IMR-90 (cell line): ENCODE measurements around the gene SIRT5. TPM values are rescaled to one million over a fixed set of nuclear protein-coding genes. Genes with fewer than 3 reads are reported as not detected.

ENCODE experiments used
- ATAC-seq: fragments of 200-7000 bp; cut with Tn5 transposase; 2 replicates; pipeline ENCODE4 v1.9.1; 2020; ENCODE audit warnings: low read depth, mild to moderate bottlenecking, moderate library complexity
- BruUV-seq: library from RNA; stranded (reverse); fragments of 400-500 nt; replicated peaks from 2 replicates; lab custom pipeline; 2021; lab: Mats Ljungman, UMichigan
- CTCF ChIA-PET: fragments of 300-600 bp; formaldehyde crosslinking; extraction: SDS; loops from one replicate; lab custom pipeline; 2021; ENCODE audit warnings: antibody characterized with exemption; lab: Yijun Ruan, JAX
- POLR2A ChIA-PET: fragments of 300-600 bp; sonication (Branson Sonifier 250); formaldehyde crosslinking; loops from one replicate; lab custom pipeline; 2022; ENCODE audit warnings: antibody characterized with exemption; ENCODE audit not compliant: unreplicated experiment; lab: Charles Lee
- DNase-seq: peaks from one replicate; pipeline ENCODE4 v3.0.0; 2013
- H2AFZ ChIP-seq: replicated peaks from 2 replicates; pipeline ENCODE3; 2013; ENCODE audit warnings: low read length, mild to moderate bottlenecking; ENCODE audit not compliant: poor library complexity
- H2AK5ac ChIP-seq: 2 replicates; pipeline ENCODE4 v1.6.1; 2013; ENCODE audit warnings: low read depth, low read length, inconsistent platforms
- H2AK9ac ChIP-seq: replicated peaks from 2 replicates; pipeline ENCODE3; 2013; ENCODE audit warnings: mild to moderate bottlenecking, low read depth, low read length, moderate library complexity; ENCODE audit not compliant: poor library complexity
- H2BK120ac ChIP-seq: 2 replicates; pipeline ENCODE4 v1.6.1; 2013; ENCODE audit warnings: low read depth, low read length, inconsistent platforms
- H2BK15ac ChIP-seq: 3 replicates; pipeline ENCODE4 v1.6.1; 2013; ENCODE audit warnings: low read depth, low read length, inconsistent platforms
- H2BK20ac ChIP-seq: 2 replicates; pipeline ENCODE4 v1.6.1; 2013; ENCODE audit warnings: low read depth, mild to moderate bottlenecking, inconsistent platforms, low read length, moderate library complexity
- H2BK5ac ChIP-seq: 2 replicates; pipeline ENCODE4 v1.6.1; 2013; ENCODE audit warnings: mild to moderate bottlenecking, low read depth, low read length, inconsistent platforms; ENCODE audit not compliant: poor library complexity, severe bottlenecking
- H3K14ac ChIP-seq: replicated peaks from 2 replicates; pipeline ENCODE4 v1.6.1; 2013; ENCODE audit warnings: low read depth, low read length, inconsistent platforms
- H3K18ac ChIP-seq: 2 replicates; pipeline ENCODE4 v1.6.1; 2013; ENCODE audit warnings: low read depth, low read length, control low read depth
- H3K23ac ChIP-seq: 2 replicates; pipeline ENCODE4 v1.6.1; 2013; ENCODE audit warnings: low read depth, low read length, inconsistent platforms
- H3K27ac ChIP-seq: 2 replicates; pipeline ENCODE4 v1.5.1; 2013; ENCODE audit warnings: mild to moderate bottlenecking, control low read depth, low read length; ENCODE audit not compliant: insufficient read depth
- H3K27me3 ChIP-seq: 2 replicates; pipeline ENCODE4 v1.6.1; 2013; ENCODE audit warnings: low read length; ENCODE audit not compliant: control insufficient read depth, insufficient read depth
- H3K36me3 ChIP-seq: 2 replicates; pipeline ENCODE4 v1.6.1; 2013; ENCODE audit warnings: low read length, mixed read lengths; ENCODE audit not compliant: control insufficient read depth, insufficient read depth
- H3K4ac ChIP-seq: 2 replicates; pipeline ENCODE4 v1.6.1; 2013; ENCODE audit warnings: low read depth, low read length, inconsistent platforms
- H3K4me1 ChIP-seq: 2 replicates; pipeline ENCODE4 v1.6.1; 2013; ENCODE audit warnings: low read length, mixed read lengths; ENCODE audit not compliant: control insufficient read depth, insufficient read depth
- H3K4me2 ChIP-seq: 2 replicates; pipeline ENCODE4 v1.6.1; 2013; ENCODE audit warnings: low read depth, mild to moderate bottlenecking, control low read depth, low read length, moderate library complexity
- H3K4me3 ChIP-seq: 2 replicates; pipeline ENCODE4 v1.5.1; 2013; ENCODE audit warnings: low read depth, mild to moderate bottlenecking, control low read depth, low read length, moderate library complexity; ENCODE audit not compliant: insufficient read depth
- H3K56ac ChIP-seq: 2 replicates; pipeline ENCODE4 v1.6.1; 2013; ENCODE audit warnings: low read length, inconsistent platforms; ENCODE audit not compliant: insufficient read depth; ENCODE audit errors: extremely low read depth
- H3K79me1 ChIP-seq, 2 experiments: 2 replicates each; pipeline ENCODE4 v1.6.1; 2013; ENCODE audit warnings: low read length in 2 of 2, inconsistent platforms in 1 of 2, low read depth in 1 of 2
- H3K9ac ChIP-seq: 2 replicates; pipeline ENCODE4 v1.6.1; 2013; ENCODE audit warnings: low read depth, low read length, control low read depth
- H3K9me1 ChIP-seq: 2 replicates; pipeline ENCODE4 v1.6.1; 2013; ENCODE audit warnings: low read length, inconsistent platforms; ENCODE audit not compliant: insufficient read depth
- H3K9me3 ChIP-seq: 2 replicates; pipeline ENCODE4 v1.6.1; 2013; ENCODE audit warnings: low read length; ENCODE audit not compliant: control insufficient read depth, insufficient read depth
- H4K20me1 ChIP-seq: 2 replicates; pipeline ENCODE4 v1.6.1; 2013; ENCODE audit warnings: low read length, inconsistent platforms; ENCODE audit not compliant: insufficient read depth
- H4K5ac ChIP-seq: 2 replicates; pipeline ENCODE4 v1.6.1; 2013; ENCODE audit warnings: mild to moderate bottlenecking, low read depth, low read length, control low read depth
- H4K8ac ChIP-seq, 2 experiments: 2 replicates each; pipeline ENCODE4 v1.6.1; 2013; ENCODE audit warnings: low read depth in 2 of 2, low read length in 2 of 2, control low read depth in 1 of 2, inconsistent platforms in 1 of 2
- H4K91ac ChIP-seq: 2 replicates; pipeline ENCODE4 v1.6.1; 2013; ENCODE audit warnings: low read depth, low read length, inconsistent platforms; ENCODE audit not compliant: insufficient read depth
- SMC3 ChIP-seq: fragments of 150-350 bp; IDR thresholded peaks from 2 replicates; pipeline ENCODE4 v1.6.1; 2016; ENCODE audit warnings: low read depth, mild to moderate bottlenecking, antibody characterized with exemption, low read length, moderate library complexity
- USF2 ChIP-seq: fragments of 150-350 bp; IDR thresholded peaks from 2 replicates; pipeline ENCODE4 v1.6.1; 2017; ENCODE audit warnings: mild to moderate bottlenecking, antibody characterized with exemption, low read length, low read depth
- WGBS, 2 experiments: methylation state at CpG; one replicate each; pipeline versions ENCODE4 v1.1.5 to v1.1.7; 2013; ENCODE audit warnings: missing lambda C conversion rate in 2 of 2; ENCODE audit not compliant: insufficient read length in 1 of 2; ENCODE audit errors: extremely low coverage in 2 of 2; 5-methylcytosine and 5-hydroxymethylcytosine counted together
- dilution Hi-C: fragments of 300-500 bp; cut with HindIII; formaldehyde crosslinking; loops from one replicate; pipeline ENCODE4 v1.14.3; 2018; ENCODE audit warnings: low sequenced_read_pairs; ENCODE audit not compliant: unreplicated experiment
- in situ Hi-C: fragments of 300-500 bp; cut with MboI; formaldehyde crosslinking; loops from 3 replicates; pipeline ENCODE4 v1.14.3; 2019; ENCODE audit warnings: low sequenced_read_pairs, inconsistent platforms, mixed read lengths
- intact Hi-C: fragments of 100-400 bp; cut with micrococcal nuclease; formaldehyde crosslinking; loops from 2 replicates; pipeline ENCODE4 v1.10.0; 2022
- polyA plus RNA-seq, 3 experiments: library from polyadenylated mRNA; depleted of rRNA; stranded (reverse); fragments of >200 nt; gene quantifications; 2 replicates each; pipeline ENCODE4 v1.2.3, GENCODE V29; 2012; ENCODE audit warnings: low replicate concordance in 1 of 3
- total RNA-seq: library from RNA; depleted of rRNA; stranded (reverse); fragments of >200 nt; gene quantifications from 2 replicates; pipeline ENCODE4 v1.2.3, GENCODE V29; 2012

SIRT5 gene
- total and polyA plus RNA-seq, 2 of the 4 experiments (the other 2 are of a cell fraction) = 4.7 to 5.2 TPM

GRCh38 chr6:13600036-13600435, 25.6 kb downstream of the SIRT5 start:
- no peak overlapping the region for H3K4ac ChIP-seq
- TF ChIP-seq SMC3 = no peak
- TF ChIP-seq USF2 = no peak
- in situ Hi-C loops = no loop called here

More at GRCh38 chr6:13600036-13600435, 25.6 kb downstream of the SIRT5 start:
- no peak overlapping the region for H4K8ac ChIP-seq
- H3K79me1 ChIP-seq = no peaks in the 10 kb centered on the region
- no peaks in the 10 kb centered on the region for H3K9me3 ChIP-seq
- H3K4me3 ChIP-seq = no peak overlapping the region
- no peaks in the 10 kb centered on the region for H3K4me1 ChIP-seq
- H2AK9ac ChIP-seq = no peak overlapping the region
- H3K27ac ChIP-seq = no peak overlapping the region
- intact Hi-C loops = no loop called here
- H3K27me3 ChIP-seq = no peaks in the 10 kb centered on the region
- peaks cover 12% of the 10 kb centered on the region; the same call in 1 of the 2 replicates for H3K36me3 ChIP-seq
- H3K14ac ChIP-seq = no peak overlapping the region
- 75% methylated on average over 2 of the region's 6 CpGs; no CpG with 5 or more reads in 1 of the 2 experiments for WGBS, 2 experiments
- H3K56ac ChIP-seq = no peak overlapping the region
- H3K4me2 ChIP-seq = no peak overlapping the region
- dilution Hi-C loops = no loop called here
- no peaks in the 10 kb centered on the region for H3K9me1 ChIP-seq
- H4K91ac ChIP-seq = no peak overlapping the region
- H2BK120ac ChIP-seq = no peak overlapping the region
- no peak overlapping the region for H2AK5ac ChIP-seq
- no peak overlapping the region for H3K9ac ChIP-seq
- ATAC-seq (0 out of 2 replicates have a peak, but pooled peaks have one; percentile 24), DNase-seq (no peak)
- H2BK15ac ChIP-seq = no peak overlapping the region
- no peak overlapping the region for H3K23ac ChIP-seq
- H2BK20ac ChIP-seq = no peak overlapping the region
- no peaks in the 10 kb centered on the region for H4K20me1 ChIP-seq
- ChIA-PET POLR2A (no interaction called here), CTCF (no interaction called here)
- H3K18ac ChIP-seq = no peak overlapping the region
- no peak overlapping the region for H2AFZ ChIP-seq
- no peak overlapping the region for H2BK5ac ChIP-seq
- H4K5ac ChIP-seq = no peak overlapping the region
- no TSS peak for BruUV-seq
